GM20000 (cell line): ENCODE data around the gene ACTRT1.

Experiments
- DNase-seq: peaks from one replicate; pipeline ENCODE4 v3.0.0; 2012; ENCODE audit warnings: low spot score
- CTCF ChIP-seq: IDR thresholded peaks from 2 replicates; pipeline ENCODE4 v1.5.1; 2012; ENCODE audit warnings: mild to moderate bottlenecking, control low read depth; ENCODE audit errors: extremely low read depth, missing control alignments

Gene ACTRT1

DNA sequence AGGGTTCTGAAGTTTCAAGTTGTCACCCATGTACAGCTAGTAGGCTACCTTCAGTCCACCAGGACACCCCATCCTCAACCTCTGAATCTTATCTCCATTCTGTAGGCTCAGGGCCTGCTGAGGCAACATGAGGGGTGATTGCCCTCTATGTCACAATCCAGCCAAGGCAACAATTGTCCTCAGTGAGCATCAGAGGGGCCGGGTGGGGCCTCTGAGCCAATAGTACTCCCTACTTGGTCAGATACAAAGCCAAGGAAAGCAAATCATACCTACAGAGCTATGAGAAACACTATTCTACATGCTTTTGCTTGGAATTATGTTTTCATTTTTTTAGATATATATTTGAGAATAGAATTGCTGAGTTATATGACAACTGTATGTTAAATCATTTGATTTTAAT is at the start of gene ACTRT1:
ACTRT1 (minus strand) TSS at position 101 of the 400 bp plus-strand sequence. CDS start 197 bp downstream, outside the sequence.
- TF ChIP-seq CTCF = no peak

DNA sequence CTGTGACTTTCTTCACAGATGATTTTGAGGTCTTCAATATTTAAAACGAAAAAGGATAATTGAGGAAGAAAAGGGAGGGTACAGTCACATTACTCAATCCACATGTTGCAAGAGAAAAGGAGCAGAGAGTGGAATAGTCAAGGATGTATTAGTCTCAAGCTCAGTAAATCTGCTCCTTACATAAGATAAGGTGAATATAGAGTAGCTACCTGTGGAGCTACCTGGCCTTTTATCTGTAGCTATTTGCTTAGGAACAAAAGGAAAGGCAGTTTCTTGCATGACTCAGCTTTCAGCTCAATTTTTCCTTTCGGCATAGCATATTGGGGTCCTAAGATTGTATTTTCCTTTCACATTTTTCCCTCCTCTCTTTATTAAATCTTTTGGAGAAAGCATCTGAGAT is 26.3 kb upstream of the ACTRT1 start:
- no peak for DNase-seq
- TF ChIP-seq CTCF = no peak

More for the DNA sequence above, at the start of gene ACTRT1:
- DNase-seq = no peak

- TF ChIP-seq CTCF = no peak
- DNase-seq = no peak
Measured at GRCh38 chrX:128057421-128057820, 5.2 kb upstream of the ACTRT1 start.

DNA sequence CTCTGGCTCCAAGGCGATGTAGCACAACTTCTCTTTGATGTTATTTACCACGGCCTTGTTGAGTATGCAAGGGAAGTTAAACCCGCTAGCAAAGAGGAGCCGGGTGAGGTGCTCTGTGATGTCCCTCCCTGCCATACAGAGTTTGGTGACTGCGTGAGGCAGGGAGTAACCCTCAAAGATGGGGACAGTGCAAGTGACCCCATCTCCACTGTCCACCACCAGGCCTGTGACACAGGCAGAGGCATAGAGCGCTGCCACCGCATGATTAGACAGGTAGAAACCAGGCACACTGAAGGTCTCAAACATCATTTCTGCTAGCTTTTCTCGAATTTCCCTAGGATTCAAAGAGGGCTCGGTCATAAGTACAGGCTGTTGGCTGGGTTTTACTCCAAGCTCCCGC is 677 bp downstream of the ACTRT1 start:
- DNase-seq = no peak
- TF ChIP-seq CTCF = no peak

DNA sequence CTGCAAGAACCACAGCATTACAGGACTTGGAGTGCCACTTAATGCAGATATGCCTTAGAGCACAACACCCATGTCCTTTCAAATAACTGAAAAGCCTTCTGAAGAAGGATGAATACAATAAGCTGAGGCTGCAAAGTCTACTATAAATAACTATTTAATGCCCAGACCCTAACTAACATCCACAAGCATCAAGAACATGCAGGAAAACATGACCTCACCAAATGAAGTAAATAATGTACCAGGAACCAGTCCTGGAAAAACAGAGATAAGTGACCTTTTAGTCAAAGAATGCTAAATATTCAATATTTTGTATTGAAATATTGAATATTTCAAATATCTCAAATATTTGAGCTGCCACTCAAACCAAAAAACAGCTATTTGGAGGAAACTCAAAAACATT is 16.9 kb downstream of the ACTRT1 start:
- no peak for DNase-seq
- TF ChIP-seq CTCF = no peak

DNA sequence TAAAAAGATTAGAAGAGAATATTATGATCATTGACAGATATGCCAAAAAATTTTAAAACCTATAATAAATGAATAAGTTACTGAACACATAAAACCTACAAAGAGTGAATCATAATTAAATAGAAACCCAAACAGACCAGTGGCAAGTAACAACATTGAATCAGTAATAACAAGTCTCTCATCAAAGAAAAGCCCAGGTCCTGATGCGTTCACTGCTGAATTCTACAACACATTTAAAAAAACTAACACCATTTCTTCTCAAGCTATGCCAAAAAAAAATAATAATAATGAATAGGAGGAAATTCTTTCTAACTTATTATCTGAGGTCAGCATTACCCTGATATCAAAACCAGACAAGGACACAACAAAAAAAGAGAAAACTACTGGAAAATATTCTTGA is 30.6 kb downstream of the ACTRT1 start:
- no peak for DNase-seq
- TF ChIP-seq CTCF = no peak

- no peak for DNase-seq
- no peak for TF ChIP-seq CTCF
Measured at GRCh38 chrX:128020701-128021100, 31.5 kb downstream of the ACTRT1 start.
